GM10266 (cell line): ENCODE data around the gene CYP46A1.

Experiments used
- DNase-seq: peaks from one replicate; pipeline ENCODE4 v3.0.0; 2012; ENCODE audit errors: extremely low spot score
- CTCF ChIP-seq: IDR thresholded peaks from 2 replicates; pipeline ENCODE4 v1.5.1; 2012; ENCODE audit warnings: mild to moderate bottlenecking, low read depth; ENCODE audit not compliant: control insufficient read depth, insufficient read depth; ENCODE audit errors: missing control alignments

Gene CYP46A1

GRCh38 chr14:99679543-99679942 is 4.6 kb upstream of the CYP46A1 start:
- TF ChIP-seq CTCF: no peak
- DNase-seq: no peak

GRCh38 chr14:99679996-99680395 is 4.1 kb upstream of the CYP46A1 start:
- TF ChIP-seq CTCF: no peak
- no peak for DNase-seq

GRCh38 chr14:99681101-99681831 is 2.8 kb upstream of the CYP46A1 start:
- DNase-seq: no peak

GRCh38 chr14:99681832-99682148 is 2.3 kb upstream of the CYP46A1 start:
- DNase-seq: no peak
- TF ChIP-seq CTCF: no peak

More at GRCh38 chr14:99681101-99681831, 2.8 kb upstream of the CYP46A1 start:
- no peak for TF ChIP-seq CTCF

GRCh38 chr14:99682809-99683618 is 1.1 kb upstream of the CYP46A1 start:
- TF ChIP-seq CTCF: peak; percentile 96
- peak; percentile 85 for DNase-seq

- no peak for DNase-seq
- no peak for TF ChIP-seq CTCF
These were observed 374 bp downstream of the CYP46A1 start for GRCh38 chr14:99684410-99684934.

GRCh38 chr14:99685151-99685591 is 1.1 kb downstream of the CYP46A1 start:
- TF ChIP-seq CTCF: no peak
- no peak for DNase-seq
